Globus pallidus (tissue), 1 donor: ENCODE data around the gene ZNF552.

ENCODE experiments used
- DNase-seq: peaks from one replicate; pipeline ENCODE4 v3.0.0-alpha.2; 2015; ENCODE audit warnings: low spot score

The ZNF552 gene

GRCh38 chr19:57776764-57777296, 37.9 kb downstream of the ZNF552 start:
- no peak for DNase-seq

- no peak for DNase-seq
Measured at GRCh38 chr19:57773488-57773887, 41.2 kb downstream of the ZNF552 start.

GRCh38 chr19:57771417-57771816, 43.3 kb downstream of the ZNF552 start:
- no peak for DNase-seq

- peak; percentile 92 for DNase-seq
Measured at GRCh38 chr19:57769345-57770131, 45.2 kb downstream of the ZNF552 start, which contains the start of gene ZNF586. TSS of gene ZNF586 (plus strand) at chr19:57769676. CDS start at chr19:57769843, 167 bp downstream.

GRCh38 chr19:57759096-57759495, 55.6 kb downstream of the ZNF552 start:
- DNase-seq: no peak

- DNase-seq: no peak
Measured at GRCh38 chr19:57757941-57758340, 56.8 kb downstream of the ZNF552 start.
